RWPE1 (cell line): Measurements from ENCODE around the gene LRMDA.
"Not testable (repeated sequence)": the region's sequence is repeated elsewhere in the genome, so short reads cannot be mapped to it uniquely, and the experiment has no call there.

Experiments used
- CTCF ChIA-PET: fragments of 350-600 bp; sonication (Branson Sonifier 250); formaldehyde crosslinking; extraction: SDS; loops from one replicate; lab custom pipeline; 2021; lab: Yijun Ruan, JAX
- POLR2A ChIA-PET: fragments of 400-600 bp; formaldehyde crosslinking; extraction: SDS; loops from one replicate; lab custom pipeline; 2020; ENCODE audit warnings: antibody characterized with exemption; ENCODE audit not compliant: low non-redundant PET; lab: Yijun Ruan, JAX
- DNase-seq: peaks from one replicate; pipeline ENCODE4 v3.0.0; 2012; ENCODE audit warnings: low spot score
- H3K27ac ChIP-seq: fragments of 450-650 bp; 2 replicates; pipeline ENCODE4 v1.5.1; 2017
- CTCF ChIP-seq: fragments of 450-650 bp; conservative IDR thresholded peaks from 2 replicates; pipeline ENCODE4 v1.5.1; 2017; ENCODE audit warnings: low read depth, mild to moderate bottlenecking

The LRMDA gene

DNA sequence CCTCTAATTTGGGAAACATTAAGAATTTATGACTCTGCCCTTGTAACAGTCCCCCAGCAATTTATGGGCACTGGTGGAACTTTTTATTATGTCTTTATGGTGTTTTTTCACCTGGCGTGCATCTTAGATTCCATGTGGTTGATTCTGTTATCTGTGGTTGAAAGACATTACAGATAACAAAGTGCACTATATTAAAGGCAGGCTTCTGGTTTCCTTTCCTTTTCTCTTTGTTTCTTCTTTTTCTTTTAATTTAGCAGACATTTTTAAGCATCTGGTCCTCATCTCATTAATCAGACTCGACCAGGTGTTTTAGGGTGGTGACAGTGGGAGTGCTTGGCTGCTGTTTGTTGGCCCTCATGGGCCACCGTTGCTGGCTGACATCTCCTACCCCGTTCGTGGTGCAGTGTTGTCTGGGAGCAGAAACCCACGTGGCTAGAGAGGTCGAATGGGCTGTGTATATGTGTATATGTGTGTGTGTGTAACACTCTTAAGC, 77.4 kb downstream of the LRMDA start:
- peak overlapping the region; percentile 78 for H3K27ac ChIP-seq
- no peak for DNase-seq
- CTCF ChIA-PET, result no interaction called here
- POLR2A ChIA-PET, result no interaction called here
- no peak for TF ChIP-seq CTCF

- CTCF ChIA-PET, result no interaction called here
- no peak overlapping the region for H3K27ac ChIP-seq
- no peak for TF ChIP-seq CTCF
- POLR2A ChIA-PET, result no interaction called here
- DNase-seq, result no peak
Measured at GRCh38 chr10:75509706-75510105, 78.3 kb downstream of the LRMDA start.

DNA sequence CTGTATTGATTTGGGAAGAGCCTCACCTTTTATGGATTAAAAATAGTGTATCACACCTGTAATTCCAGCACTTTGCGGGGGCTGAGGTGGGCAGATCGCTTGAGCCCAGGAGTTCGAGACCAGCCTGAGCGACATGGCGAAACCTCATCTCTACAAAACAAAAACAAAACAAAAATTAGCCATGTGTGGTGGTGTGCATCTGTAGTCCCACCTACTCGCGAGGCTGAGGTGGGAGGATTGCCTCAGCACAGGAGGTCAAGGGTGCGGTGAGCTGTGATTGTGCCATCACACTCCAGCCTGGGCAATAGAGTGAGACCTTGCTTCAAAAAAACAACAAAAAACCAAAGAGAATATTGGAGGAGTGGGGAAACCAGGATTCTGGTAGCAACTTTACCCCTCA, 79.6 kb downstream of the LRMDA start:
- no peak for DNase-seq
- ChIA-PET CTCF (interaction anchor here (0.7 kb wide), 1 partner anchor 355 kb away, joined by 3 read pairs; no protein-coding TSS in a partner anchor), POLR2A (no interaction called here)
- no peak overlapping the region for H3K27ac ChIP-seq
- TF ChIP-seq CTCF, result no peak

GRCh38 chr10:75512203-75512933, 80.9 kb downstream of the LRMDA start:
- no peak overlapping the region for H3K27ac ChIP-seq
- ChIA-PET POLR2A (no interaction called here), CTCF (interaction anchor here (0.7 kb wide), 1 partner anchor 462 kb away, joined by 3 read pairs; no protein-coding TSS in a partner anchor)
- no peak for DNase-seq
- no peak for TF ChIP-seq CTCF

DNA sequence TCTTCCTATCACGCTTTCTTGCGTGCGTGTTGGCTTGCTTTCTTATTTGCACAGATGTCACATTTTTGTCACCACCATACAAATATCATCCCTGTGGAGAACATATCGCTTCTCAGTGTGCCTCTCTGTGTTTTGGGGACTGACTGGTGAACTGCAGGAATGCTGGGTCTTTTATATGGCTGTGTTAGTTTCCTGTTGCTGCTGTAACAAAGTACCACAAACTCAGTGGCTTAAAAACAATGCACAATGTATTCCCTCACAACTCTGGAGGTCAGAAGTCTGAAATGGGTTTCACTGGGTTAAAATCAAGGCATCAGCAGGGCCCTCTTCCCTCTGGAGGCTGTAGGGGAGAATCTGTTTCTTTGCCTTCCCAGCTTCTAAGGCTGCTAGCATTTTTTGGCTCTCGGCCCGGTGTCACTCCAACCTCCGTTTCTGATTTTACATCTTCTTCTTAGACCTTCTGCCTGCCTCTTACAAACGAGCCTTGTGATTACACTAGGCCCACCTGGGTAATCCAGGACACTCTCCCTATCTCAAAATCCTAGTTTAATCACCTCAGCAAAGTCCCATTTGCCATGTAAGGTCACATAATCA, 82.0 kb downstream of the LRMDA start:
- POLR2A ChIA-PET, result no interaction called here
- no peak overlapping the region for H3K27ac ChIP-seq
- DNase-seq, result no peak
- CTCF ChIA-PET, result no interaction called here
- TF ChIP-seq CTCF, result no peak

- no peak overlapping the region for H3K27ac ChIP-seq
- DNase-seq, result no peak
- POLR2A ChIA-PET, result no interaction called here
- no peak for TF ChIP-seq CTCF
- CTCF ChIA-PET, result no interaction called here
Measured at GRCh38 chr10:75514830-75515229, 83.4 kb downstream of the LRMDA start.

- POLR2A ChIA-PET, result not testable (repeated sequence)
Measured at GRCh38 chr10:75516154-75516553, 84.7 kb downstream of the LRMDA start.

GRCh38 chr10:75519213-75519612, 87.8 kb downstream of the LRMDA start:
- H3K27ac ChIP-seq, DNase-seq, POLR2A ChIA-PET, CTCF ChIA-PET: not testable (repeated sequence)

More at GRCh38 chr10:75516154-75516553, 84.7 kb downstream of the LRMDA start:
- DNase-seq, CTCF ChIA-PET, H3K27ac ChIP-seq: not testable (repeated sequence)

DNA sequence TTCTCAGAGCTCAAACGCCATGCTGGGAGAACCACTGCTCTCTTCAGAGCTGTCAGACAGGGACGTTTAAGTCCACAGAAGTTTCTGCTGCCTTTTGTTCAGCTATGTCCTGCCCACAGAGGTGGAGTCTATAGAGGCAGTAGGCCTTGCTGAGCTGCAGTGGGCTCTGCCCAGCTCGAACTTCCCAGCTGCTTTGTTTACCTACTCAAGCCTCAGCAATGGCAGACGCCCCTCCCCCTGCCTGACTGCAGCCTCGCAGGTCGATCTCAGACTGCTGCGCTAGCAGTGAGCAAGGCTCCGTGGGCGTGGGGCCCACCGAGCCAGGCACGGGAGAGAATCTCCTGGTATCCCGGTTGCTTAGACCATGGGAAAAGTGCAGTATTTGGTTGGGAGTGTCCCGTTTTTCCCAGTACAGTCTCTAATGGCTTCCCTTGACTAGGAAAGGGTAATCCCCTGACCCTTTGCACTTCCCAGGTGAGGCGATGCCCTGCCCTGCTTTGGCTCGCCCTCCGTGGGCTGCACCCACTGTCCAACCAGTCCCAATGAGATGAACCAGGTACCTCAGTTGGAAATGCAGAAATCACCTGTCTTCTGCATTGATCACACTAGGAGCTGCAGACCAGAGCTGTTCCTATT, 89.9 kb downstream of the LRMDA start:
- CTCF ChIA-PET, result interaction anchor here (0.7 kb wide), 1 partner anchor 131 kb away, joined by 3 read pairs; no protein-coding TSS in a partner anchor
- POLR2A ChIA-PET, DNase-seq: not testable (repeated sequence)

More for the DNA sequence above, 89.9 kb downstream of the LRMDA start:
- H3K27ac ChIP-seq, result not testable (repeated sequence)
